HUES48 (cell line): ENCODE data around the gene ATP5F1B.
A peak's percentile ranks its signal among the peaks of the same experiment; 100 is the strongest.

Experiments used
- H3K27ac ChIP-seq: one replicate; pipeline ENCODE4 v1.7.0; 2013; ENCODE audit warnings: low read depth, low read length, inconsistent platforms
- H3K27me3 ChIP-seq: 2 replicates; pipeline ENCODE4 v1.6.1; 2013; ENCODE audit warnings: mild to moderate bottlenecking, low read length; ENCODE audit not compliant: control insufficient read depth, insufficient read depth
- H3K36me3 ChIP-seq: 2 replicates; pipeline ENCODE4 v1.6.1; 2013; ENCODE audit warnings: low read length; ENCODE audit not compliant: control insufficient read depth, insufficient read depth
- H3K4me1 ChIP-seq: 2 replicates; pipeline ENCODE4 v1.6.1; 2013; ENCODE audit warnings: mild to moderate bottlenecking, low read length; ENCODE audit not compliant: control insufficient read depth, insufficient read depth
- H3K4me3 ChIP-seq: 2 replicates; pipeline ENCODE4 v1.5.1; 2013; ENCODE audit warnings: mild to moderate bottlenecking, low read depth, low read length
- H3K9ac ChIP-seq: 2 replicates; pipeline ENCODE4 v1.6.1; 2013; ENCODE audit warnings: mild to moderate bottlenecking, low read depth, low read length, moderate library complexity
- H3K9me3 ChIP-seq: 2 replicates; pipeline ENCODE4 v1.6.1; 2013; ENCODE audit warnings: low read length; ENCODE audit not compliant: control insufficient read depth, insufficient read depth

ATP5F1B gene

GRCh38 chr12:56632701-56633467 lies 12.9 kb downstream of the ATP5F1B start:
- H3K27ac ChIP-seq, result peak overlapping the region; percentile 53
- no peak overlapping the region for H3K9ac ChIP-seq
- H3K27me3 ChIP-seq, result no peaks in the 10 kb centered on the region
- peaks cover 45% of the 10 kb centered on the region for H3K4me1 ChIP-seq
- peaks cover 8% of the 10 kb centered on the region for H3K36me3 ChIP-seq
- H3K4me3 ChIP-seq, result peak overlapping the region; percentile 37
- no peaks in the 10 kb centered on the region for H3K9me3 ChIP-seq

GRCh38 chr12:56631790-56632700 lies 13.7 kb downstream of the ATP5F1B start:
- Histone ChIP-seq H3K9ac (no peak overlapping the region), H3K4me1 (peaks cover 42% of the 10 kb centered on the region), H3K9me3 (no peaks in the 10 kb centered on the region)

GRCh38 chr12:56630180-56630632 lies 15.6 kb downstream of the ATP5F1B start, which contains the start of gene BAZ2A:
Gene BAZ2A, minus strand, starts transcription at chr12:56630326. Its CDS starts 12,796 bp downstream, at chr12:56617530.
- Histone ChIP-seq H3K4me3 (peak within 1 kb of the TSS; percentile 93), H3K4me1 (peaks cover 33% of the 10 kb centered on the region), H3K27ac (peak within 1 kb of the TSS; percentile 84), H3K9ac (peak within 1 kb of the TSS; percentile 43), H3K9me3 (no peaks in the 10 kb centered on the region), H3K36me3 (peaks cover 13% of the 10 kb centered on the region), H3K27me3 (no peaks in the 10 kb centered on the region)

More at GRCh38 chr12:56631790-56632700, 13.7 kb downstream of the ATP5F1B start:
- 0 out of 2 replicates have a peak, but pooled peaks cover under 1% of the 10 kb centered on the region for H3K36me3 ChIP-seq
- peak overlapping the region; percentile 37 for H3K4me3 ChIP-seq
- H3K27me3 ChIP-seq, result no peaks in the 10 kb centered on the region
- H3K27ac ChIP-seq, result peak overlapping the region; percentile 53

- peaks cover 13% of the 10 kb centered on the region for H3K36me3 ChIP-seq
- peak overlapping the region; percentile 84 for H3K27ac ChIP-seq
- H3K4me1 ChIP-seq, result peaks cover 33% of the 10 kb centered on the region
- H3K9me3 ChIP-seq, result no peaks in the 10 kb centered on the region
- peak overlapping the region; percentile 43 for H3K9ac ChIP-seq
- H3K4me3 ChIP-seq, result peak overlapping the region; percentile 93
- no peaks in the 10 kb centered on the region for H3K27me3 ChIP-seq
Measured at GRCh38 chr12:56629459-56630179, 16.2 kb downstream of the ATP5F1B start.

- H3K9me3 ChIP-seq, result no peaks in the 10 kb centered on the region
- peak overlapping the region; percentile 84 for H3K27ac ChIP-seq
- peaks cover 33% of the 10 kb centered on the region for H3K4me1 ChIP-seq
- no peaks in the 10 kb centered on the region for H3K27me3 ChIP-seq
- H3K9ac ChIP-seq, result peak overlapping the region; percentile 43; the same call in 1 of the 2 replicates
- H3K4me3 ChIP-seq, result peak overlapping the region; percentile 93
- peaks cover 13% of the 10 kb centered on the region for H3K36me3 ChIP-seq
Measured at GRCh38 chr12:56628671-56629458, 16.9 kb downstream of the ATP5F1B start.

GRCh38 chr12:56626701-56627100 lies 19.1 kb downstream of the ATP5F1B start:
- Histone ChIP-seq H3K27me3 (no peaks in the 10 kb centered on the region), H3K9me3 (no peaks in the 10 kb centered on the region), H3K4me3 (no peak overlapping the region), H3K9ac (no peak overlapping the region), H3K27ac (no peak overlapping the region), H3K4me1 (peaks cover 16% of the 10 kb centered on the region), H3K36me3 (peaks cover 17% of the 10 kb centered on the region)

- H3K27ac ChIP-seq, result no peak overlapping the region
- no peak overlapping the region for H3K4me3 ChIP-seq
- H3K9ac ChIP-seq, result no peak overlapping the region
- H3K36me3 ChIP-seq, result peaks cover 31% of the 10 kb centered on the region
- H3K27me3 ChIP-seq, result no peaks in the 10 kb centered on the region
- no peaks in the 10 kb centered on the region for H3K9me3 ChIP-seq
- no peaks in the 10 kb centered on the region for H3K4me1 ChIP-seq
Measured at GRCh38 chr12:56622535-56622934, 23.2 kb downstream of the ATP5F1B start.

- H3K27ac ChIP-seq, result no peak overlapping the region
- no peak overlapping the region for H3K9ac ChIP-seq
- H3K4me3 ChIP-seq, result no peak overlapping the region
- H3K9me3 ChIP-seq, result no peaks in the 10 kb centered on the region
- H3K4me1 ChIP-seq, result no peaks in the 10 kb centered on the region
- no peaks in the 10 kb centered on the region for H3K27me3 ChIP-seq
- H3K36me3 ChIP-seq, result peaks cover 67% of the 10 kb centered on the region
Measured at GRCh38 chr12:56616925-56617324, 28.9 kb downstream of the ATP5F1B start.

- Histone ChIP-seq H3K27me3 (no peaks in the 10 kb centered on the region), H3K36me3 (peaks cover 74% of the 10 kb centered on the region)
Measured at GRCh38 chr12:56616244-56616643, 29.5 kb downstream of the ATP5F1B start.

GRCh38 chr12:56614627-56615026 lies 31.2 kb downstream of the ATP5F1B start:
- H3K27ac ChIP-seq, result no peak overlapping the region
- H3K9ac ChIP-seq, result no peak overlapping the region
- no peaks in the 10 kb centered on the region for H3K27me3 ChIP-seq
- peaks cover 76% of the 10 kb centered on the region for H3K36me3 ChIP-seq
- no peaks in the 10 kb centered on the region for H3K9me3 ChIP-seq
- H3K4me3 ChIP-seq, result no peak overlapping the region
- no peaks in the 10 kb centered on the region for H3K4me1 ChIP-seq

More at GRCh38 chr12:56616244-56616643, 29.5 kb downstream of the ATP5F1B start:
- no peak overlapping the region for H3K4me3 ChIP-seq
- no peaks in the 10 kb centered on the region for H3K9me3 ChIP-seq
- no peak overlapping the region for H3K27ac ChIP-seq
- no peak overlapping the region for H3K9ac ChIP-seq
- H3K4me1 ChIP-seq, result no peaks in the 10 kb centered on the region
